ENCODE measurements around the gene ELOVL5. TPM values are rescaled to one million over a fixed set of nuclear protein-coding genes. Genes with fewer than 3 reads are reported as not detected.

ELOVL5 gene
- polyA plus RNA-seq, 1 donor from 2014 or later = 31.2 TPM

- Histone ChIP-seq H3K9ac (ENCODE audit: low read length) (no peak overlapping the region), H3K9me3 (ENCODE audit: low read length) (no peaks in the 10 kb centered on the region), H3K79me2 (replicated peaks; ENCODE audit: insufficient read depth, low read length) (no peaks in the 10 kb centered on the region), H3K27ac (ENCODE audit: low read length) (no peak overlapping the region), H3K4me2 (ENCODE audit: low read length) (no peak overlapping the region), H4K20me1 (ENCODE audit: insufficient read depth) (no peaks in the 10 kb centered on the region), H3K36me3 (ENCODE audit: insufficient read depth, low read length) (no peaks in the 10 kb centered on the region), H3F3A (ENCODE audit: insufficient read depth, low read length, poor library complexity, severe bottlenecking) (no peaks in the 10 kb centered on the region), H3K4me3 (ENCODE audit: low read length) (no peak overlapping the region), H3K27me3 (ENCODE audit: insufficient read depth, low read depth, low read length) (no peaks in the 10 kb centered on the region), H3K9me2 (ENCODE audit: insufficient read depth, low read length) (no peaks in the 10 kb centered on the region), H2AFZ (ENCODE audit: low read depth, low read length) (no peak overlapping the region)
- TF ChIP-seq EZH2 (IDR thresholded peaks at IDR 0.05; ENCODE audit: borderline replicate concordance, insufficient read depth, low read length, poor library complexity, severe bottlenecking) (no peak), RAD21 (conservative IDR thresholded peaks at IDR 0.05) (no peak)
These were observed 27.1 kb upstream of the ELOVL5 start for GRCh38 chr6:53375847-53376246.

GRCh38 chr6:53373638-53374037 lies 24.9 kb upstream of the ELOVL5 start:
- Histone ChIP-seq H4K20me1 (ENCODE audit: insufficient read depth) (no peaks in the 10 kb centered on the region), H3K9me2 (ENCODE audit: insufficient read depth, low read length) (no peaks in the 10 kb centered on the region), H3K9me3 (ENCODE audit: low read length) (no peaks in the 10 kb centered on the region), H3K27me3 (ENCODE audit: insufficient read depth, low read depth, low read length) (no peaks in the 10 kb centered on the region), H3K79me2 (replicated peaks; ENCODE audit: insufficient read depth, low read length) (no peaks in the 10 kb centered on the region), H3K4me3 (ENCODE audit: low read length) (no peak overlapping the region), H2AFZ (ENCODE audit: low read depth, low read length) (no peak overlapping the region), H3K36me3 (ENCODE audit: insufficient read depth, low read length) (no peaks in the 10 kb centered on the region), H3K27ac (ENCODE audit: low read length) (no peak overlapping the region), H3K4me2 (ENCODE audit: low read length) (no peak overlapping the region), H3F3A (ENCODE audit: insufficient read depth, low read length, poor library complexity, severe bottlenecking) (no peaks in the 10 kb centered on the region), H3K9ac (ENCODE audit: low read length) (no peak overlapping the region)
- no peak for TF ChIP-seq RAD21 (conservative IDR thresholded peaks at IDR 0.05)
- TF ChIP-seq REST (IDR thresholded peaks at IDR 0.05; ENCODE audit: borderline replicate concordance) = no peak
- no peak for TF ChIP-seq TAF1 (IDR thresholded peaks at IDR 0.05; ENCODE audit: low read depth)
- no peak for TF ChIP-seq EP300 (conservative IDR thresholded peaks at IDR 0.05; ENCODE audit: poor library complexity, severe bottlenecking)
- TF ChIP-seq CTCF (IDR thresholded peaks at IDR 0.05; ENCODE audit: poor library complexity, severe bottlenecking) = no peak
- no peak for TF ChIP-seq POLR2AphosphoS5 (IDR thresholded peaks at IDR 0.05)
- TF ChIP-seq MXI1 (conservative IDR thresholded peaks at IDR 0.05; ENCODE audit: poor library complexity, severe bottlenecking) = no peak

GRCh38 chr6:53369876-53370515 lies 21.2 kb upstream of the ELOVL5 start:
- Histone ChIP-seq H3K4me2 (ENCODE audit: low read length) (no peak overlapping the region), H3K27me3 (ENCODE audit: insufficient read depth, low read depth, low read length) (no peaks in the 10 kb centered on the region), H3K9ac (ENCODE audit: low read length) (no peak overlapping the region), H3F3A (ENCODE audit: insufficient read depth, low read length, poor library complexity, severe bottlenecking) (no peaks in the 10 kb centered on the region), H3K36me3 (ENCODE audit: insufficient read depth, low read length) (no peaks in the 10 kb centered on the region), H3K4me3 (ENCODE audit: low read length) (no peak overlapping the region), H3K9me2 (ENCODE audit: insufficient read depth, low read length) (no peaks in the 10 kb centered on the region), H3K79me2 (replicated peaks; ENCODE audit: insufficient read depth, low read length) (no peaks in the 10 kb centered on the region), H3K27ac (ENCODE audit: low read length) (no peak overlapping the region), H3K9me3 (ENCODE audit: low read length) (no peaks in the 10 kb centered on the region), H4K20me1 (ENCODE audit: insufficient read depth) (no peaks in the 10 kb centered on the region), H2AFZ (ENCODE audit: low read depth, low read length) (no peak overlapping the region)
- TF ChIP-seq RAD21 (conservative IDR thresholded peaks at IDR 0.05) = no peak
- TF ChIP-seq MXI1 (conservative IDR thresholded peaks at IDR 0.05; ENCODE audit: poor library complexity, severe bottlenecking) = no peak
- no peak for TF ChIP-seq EP300 (conservative IDR thresholded peaks at IDR 0.05; ENCODE audit: poor library complexity, severe bottlenecking)
- TF ChIP-seq EZH2 (IDR thresholded peaks at IDR 0.05; ENCODE audit: borderline replicate concordance, insufficient read depth, low read length, poor library complexity, severe bottlenecking) = no peak
- TF ChIP-seq REST (IDR thresholded peaks at IDR 0.05; ENCODE audit: borderline replicate concordance) = no peak
- no peak for TF ChIP-seq CTCF (IDR thresholded peaks at IDR 0.05; ENCODE audit: poor library complexity, severe bottlenecking)
- TF ChIP-seq SMC3 (conservative IDR thresholded peaks at IDR 0.05; ENCODE audit: poor library complexity) = no peak
- TF ChIP-seq TAF1 (IDR thresholded peaks at IDR 0.05; ENCODE audit: low read depth) = no peak
- TF ChIP-seq POLR2AphosphoS5 (IDR thresholded peaks at IDR 0.05) = no peak

Measured in neural cell (in vitro differentiated cells).